GM13977 (cell line): Measurements from ENCODE around the gene MGAT3.
"Not testable (repeated sequence)": the region's sequence is repeated elsewhere in the genome, so short reads cannot be mapped to it uniquely, and the experiment has no call there.

Experiments
- DNase-seq: peaks from one replicate; pipeline ENCODE4 v3.0.0; 2012; ENCODE audit warnings: low spot score
- CTCF ChIP-seq: IDR thresholded peaks from 2 replicates; pipeline ENCODE4 v1.5.1; 2012; ENCODE audit warnings: mild to moderate bottlenecking, control low read depth; ENCODE audit not compliant: insufficient read depth; ENCODE audit errors: extremely low read depth, missing control alignments
- in situ Hi-C: fragments of 300-500 bp; cut with MboI; formaldehyde crosslinking; loops from one replicate; pipeline ENCODE4 v1.12.0; 2022; ENCODE audit warnings: low sequenced_read_pairs, low pct_unique_long_range_greater_than_20kb, mixed read lengths, inconsistent platforms; ENCODE audit not compliant: unreplicated experiment

The MGAT3 gene

GRCh38 chr22:39456522-39457197 is at the start of gene MGAT3:
Gene MGAT3 (plus strand): TSS chr22:39457012. CDS start chr22:39487348, 30,336 bp downstream.
- in situ Hi-C loops: no loop called here
- no peak for DNase-seq
- no peak for TF ChIP-seq CTCF

- in situ Hi-C loops: no loop called here
- DNase-seq: no peak
- no peak for TF ChIP-seq CTCF
These were observed 48.6 kb upstream of the MGAT3 start for GRCh38 chr22:39408173-39408572.

GRCh38 chr22:39408807-39409206 is 48.0 kb upstream of the MGAT3 start:
- TF ChIP-seq CTCF: no peak
- in situ Hi-C loops: no loop called here
- DNase-seq: no peak

GRCh38 chr22:39409516-39410029 is 47.2 kb upstream of the MGAT3 start:
- TF ChIP-seq CTCF: no peak
- DNase-seq: no peak
- in situ Hi-C loops: no loop called here

- TF ChIP-seq CTCF: no peak
- in situ Hi-C loops: no loop called here
- no peak for DNase-seq
These were observed 46.5 kb upstream of the MGAT3 start for GRCh38 chr22:39410264-39410663.

- DNase-seq, in situ Hi-C loops: not testable (repeated sequence)
These were observed 44.9 kb upstream of the MGAT3 start for GRCh38 chr22:39411828-39412365.

- DNase-seq, in situ Hi-C loops: not testable (repeated sequence)
These were observed 43.6 kb upstream of the MGAT3 start for GRCh38 chr22:39413204-39413603.
